H54 (cell line): ENCODE measurements around the gene DCTD.

Experiments
- DNase-seq: peaks from one replicate; pipeline ENCODE4 v3.0.0; 2011; ENCODE audit warnings: low spot score, mixed read lengths; ENCODE audit not compliant: insufficient read length
- FAIRE-seq: peaks from 3 replicates; lab custom pipeline; 2011; peaks lifted over from hg19 to GRCh38; lab: Jason Lieb, UNC
- POLR2A ChIP-seq: IDR thresholded peaks from 2 replicates; pipeline ENCODE4 v1.6.1; 2011; ENCODE audit warnings: low read depth, mild to moderate bottlenecking, low read length

DCTD gene

GRCh38 chr4:182876427-182876826 is 40.8 kb downstream of the DCTD start:
- no peak for TF ChIP-seq POLR2A
- no peak for DNase-seq
- FAIRE-seq, result no peak

GRCh38 chr4:182875453-182876405 is 41.5 kb downstream of the DCTD start:
- TF ChIP-seq POLR2A, result no peak
- DNase-seq, result no peak
- FAIRE-seq, result no peak

GRCh38 chr4:182874797-182875345 is 42.3 kb downstream of the DCTD start:
- FAIRE-seq (no peak), DNase-seq (no peak)
- TF ChIP-seq POLR2A, result no peak

DNA sequence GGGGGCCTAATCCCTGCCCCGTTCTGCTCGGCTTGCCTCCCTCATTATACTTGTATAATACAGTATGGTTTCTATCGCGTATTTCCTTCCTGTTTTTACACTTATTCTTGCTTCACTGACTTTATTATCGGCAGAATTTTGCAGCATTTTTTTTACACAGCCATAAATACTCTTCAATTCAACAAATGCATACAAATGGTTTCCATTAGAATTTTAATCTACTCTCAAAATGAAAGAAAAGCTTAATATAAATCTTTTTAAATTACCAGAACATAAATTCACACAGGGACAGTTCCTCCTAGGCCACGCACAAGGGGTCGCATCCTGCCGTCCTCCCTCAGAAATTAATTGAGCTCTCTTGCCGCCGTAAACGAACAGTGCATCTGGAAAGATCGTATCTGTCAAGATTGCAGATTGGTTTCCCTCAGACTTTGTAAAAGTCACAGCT is 42.9 kb downstream of the DCTD start:
- no peak for TF ChIP-seq POLR2A
- FAIRE-seq (no peak), DNase-seq (no peak)

GRCh38 chr4:182873726-182874125 is 43.5 kb downstream of the DCTD start:
- no peak for TF ChIP-seq POLR2A
- no peak for DNase-seq
- no peak for FAIRE-seq

DNA sequence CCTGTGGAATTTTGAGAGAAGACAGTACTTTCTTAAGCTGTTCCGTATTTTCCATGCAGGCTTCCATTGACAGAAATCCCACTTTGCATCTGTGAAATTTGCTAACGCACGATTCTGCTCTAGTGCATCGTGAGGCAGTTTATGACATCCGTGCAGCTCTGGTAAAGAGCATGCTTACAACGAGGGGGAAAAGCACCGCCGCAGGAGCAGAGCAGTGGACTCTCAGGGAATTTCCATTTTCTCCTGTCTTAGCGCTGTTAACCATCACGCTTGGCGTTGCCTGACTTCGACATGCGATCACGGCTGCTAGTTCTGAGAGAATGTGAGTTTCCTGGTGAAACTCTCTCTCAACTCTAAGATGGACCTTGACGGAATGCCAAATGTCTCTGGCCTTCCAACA is 43.9 kb downstream of the DCTD start:
- no peak for DNase-seq
- TF ChIP-seq POLR2A, result no peak
- FAIRE-seq, result no peak

GRCh38 chr4:182872886-182873285 is 44.3 kb downstream of the DCTD start:
- FAIRE-seq (no peak), DNase-seq (no peak)
- TF ChIP-seq POLR2A, result no peak

DNA sequence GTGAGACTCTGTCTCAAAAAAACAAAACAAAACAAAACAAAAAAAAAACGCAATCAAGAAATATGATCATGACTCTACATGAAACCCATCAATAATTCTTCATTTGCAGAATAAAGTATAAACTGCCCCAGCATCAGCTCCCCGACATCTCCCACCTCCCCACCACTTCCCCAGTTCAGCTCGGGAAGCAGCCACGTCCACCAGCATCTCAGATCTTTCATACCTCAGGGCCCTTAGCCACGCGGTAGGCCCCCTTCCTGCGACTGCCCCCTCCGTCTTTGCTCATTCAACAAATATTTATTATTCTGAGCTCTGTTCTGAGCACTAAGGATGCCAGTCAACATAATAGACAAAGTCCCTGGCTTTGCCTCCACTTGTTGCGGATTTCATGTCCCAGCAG is 45.6 kb downstream of the DCTD start:
- FAIRE-seq, result no peak
- DNase-seq, result no peak
- TF ChIP-seq POLR2A, result no peak

DNA sequence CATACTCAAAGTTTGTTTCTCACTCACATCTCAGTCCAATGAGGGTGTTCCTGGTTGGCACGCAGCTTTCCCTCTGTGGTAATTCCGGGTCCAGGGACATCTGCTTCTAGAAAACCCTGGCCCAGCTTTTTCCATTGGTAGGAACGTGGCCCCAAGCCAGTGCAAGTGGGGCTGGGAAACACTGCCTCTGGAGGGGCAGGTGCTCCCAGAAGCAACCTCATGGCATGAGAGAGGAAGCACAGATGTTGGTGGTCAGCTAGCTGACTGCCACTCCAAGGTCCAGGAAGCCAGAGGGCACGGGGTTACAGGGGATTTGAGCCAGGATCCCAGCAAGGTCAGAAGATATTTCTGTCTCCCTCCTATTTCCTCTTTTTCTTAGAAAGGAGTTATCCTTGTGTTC is 47.5 kb downstream of the DCTD start:
- FAIRE-seq (no peak), DNase-seq (no peak)
- no peak for TF ChIP-seq POLR2A

- FAIRE-seq (no peak), DNase-seq (no peak)
- TF ChIP-seq POLR2A, result no peak
These were observed 50.4 kb downstream of the DCTD start for GRCh38 chr4:182866746-182867145.

DNA sequence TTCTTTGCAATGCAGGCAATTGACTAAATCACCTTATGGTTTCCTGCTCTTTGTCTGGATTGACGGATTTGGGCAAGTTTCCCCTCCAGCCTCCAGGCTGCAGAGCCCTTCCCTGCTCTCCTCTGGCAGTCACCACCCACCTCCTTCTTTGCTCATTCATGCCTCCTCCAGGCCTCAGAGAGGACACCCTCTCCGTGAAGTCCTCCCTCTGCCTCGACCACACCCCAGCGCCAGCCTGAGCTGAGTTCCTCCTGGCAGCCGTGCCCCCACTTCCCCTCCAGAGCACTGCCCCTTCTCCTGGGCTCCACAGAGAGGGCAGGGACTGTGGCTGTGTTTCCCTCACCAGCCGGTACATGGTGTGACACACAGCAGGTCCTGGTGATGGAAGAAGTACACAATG is 53.7 kb downstream of the DCTD start:
- TF ChIP-seq POLR2A, result no peak
- no peak for FAIRE-seq
- no peak for DNase-seq

DNA sequence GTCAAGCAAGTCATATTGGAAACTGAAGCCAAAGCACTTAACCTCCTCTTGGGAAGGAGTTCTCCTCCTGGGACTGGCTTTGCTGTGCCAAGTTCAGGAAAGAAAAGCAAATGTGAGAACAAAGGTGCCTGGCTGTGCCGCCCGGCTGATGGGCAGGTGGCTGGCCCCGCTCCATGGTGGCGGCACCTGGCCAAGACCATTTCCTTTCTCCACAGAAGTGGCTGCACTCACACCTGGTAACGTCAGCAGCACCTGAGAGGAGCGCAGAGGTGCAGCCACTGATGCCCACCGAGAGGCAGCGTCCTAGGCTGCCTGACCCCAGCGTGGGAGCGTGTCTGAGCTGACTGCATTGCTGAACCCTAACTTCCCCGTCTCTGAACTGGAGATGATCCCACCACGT is 54.3 kb downstream of the DCTD start:
- no peak for DNase-seq
- no peak for TF ChIP-seq POLR2A
- no peak for FAIRE-seq

DNA sequence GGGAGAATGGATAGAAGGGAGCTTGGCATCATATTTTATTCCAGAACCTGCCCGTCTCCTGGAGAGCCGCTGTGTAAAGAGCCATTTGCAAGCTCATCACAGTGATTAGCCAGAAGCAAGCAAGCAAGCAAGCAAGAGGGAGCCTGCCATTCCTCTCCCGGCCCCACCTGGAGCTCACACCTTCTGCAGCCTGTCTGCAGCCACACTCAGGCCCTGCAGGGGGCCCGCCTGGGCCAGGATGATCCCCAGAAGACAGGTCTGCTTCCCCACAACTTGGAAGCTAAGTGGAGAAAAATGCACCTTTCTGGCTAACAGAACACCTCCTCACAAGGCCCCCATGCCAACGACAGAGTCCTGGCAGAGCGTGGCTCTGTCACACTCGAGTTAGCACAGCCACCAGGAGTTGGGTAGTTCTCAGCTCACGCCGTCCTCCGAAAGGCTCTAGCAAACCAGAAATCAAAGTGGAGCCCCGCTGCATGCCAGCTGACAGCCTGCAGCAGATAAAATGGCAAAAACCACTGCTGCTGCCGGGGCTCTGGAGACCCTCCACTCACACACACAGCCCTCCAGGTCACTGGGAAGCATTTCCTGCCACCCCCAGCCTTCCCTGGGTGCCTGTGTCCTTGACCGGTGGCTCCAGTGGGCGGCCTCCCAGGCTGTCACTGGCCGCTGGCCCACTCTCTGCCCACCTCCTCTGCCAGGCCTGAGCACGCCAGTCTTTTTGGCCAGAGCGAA is 54.9 kb downstream of the DCTD start:
- DNase-seq (no peak), FAIRE-seq (no peak)
- TF ChIP-seq POLR2A, result no peak

- FAIRE-seq, result no peak
- no peak for DNase-seq
- no peak for TF ChIP-seq POLR2A
These were observed 55.8 kb downstream of the DCTD start for GRCh38 chr4:182861346-182861745.

DNA sequence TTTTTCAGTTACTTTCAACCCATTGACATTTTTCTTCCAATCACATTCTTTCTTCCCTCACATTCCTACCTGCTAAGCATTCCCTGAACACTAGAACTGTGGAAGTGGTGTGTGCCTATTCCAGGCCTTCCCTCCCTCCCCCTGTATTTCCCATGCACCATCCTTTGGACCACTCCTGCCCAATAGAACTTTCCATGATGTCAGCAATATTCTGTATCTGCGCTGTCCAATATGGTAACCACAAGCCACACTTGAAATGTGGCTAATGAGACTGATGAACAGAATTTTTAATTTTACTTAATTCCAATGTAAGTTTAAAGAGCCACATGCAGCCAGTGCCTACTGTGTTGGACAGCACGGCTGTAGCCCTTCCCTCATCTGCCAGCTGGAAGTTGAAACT is 57.5 kb downstream of the DCTD start:
- DNase-seq (no peak), FAIRE-seq (no peak)
- TF ChIP-seq POLR2A, result no peak
